CD4-positive, alpha-beta T cell (primary cell): ENCODE results near the gene NELFE. TPM values are rescaled to one million over a fixed set of nuclear protein-coding genes. Genes with fewer than 3 reads are reported as not detected.
"Not testable (repeated sequence)": the region's sequence is repeated elsewhere in the genome, so short reads cannot be mapped to it uniquely, and the experiment has no call there.

Experiments used
- ATAC-seq: fragments of 200-7000 bp; cut with Tn5 transposase; one replicate; pipeline ENCODE4 v1.10.0; 2022; ENCODE audit warnings: mild to moderate bottlenecking; ENCODE audit not compliant: poor library complexity
- CTCF ChIA-PET: fragments of 350-600 bp; sonication (Branson Sonifier 250); formaldehyde crosslinking; loops from one replicate; lab custom pipeline; 2021; ENCODE audit warnings: antibody characterized with exemption, inconsistent platforms; lab: Charles Lee
- POLR2A ChIA-PET: fragments of 350-600 bp; sonication (Branson Sonifier 250); formaldehyde crosslinking; loops from one replicate; lab custom pipeline; 2021; ENCODE audit warnings: antibody characterized with exemption, inconsistent platforms; lab: Charles Lee
- DNase-seq, 14 experiments: peaks; one replicate each; pipeline ENCODE4 v3.0.0-alpha.2; 2013 to 2020; ENCODE audit warnings: mixed read lengths in 2 of 14
- H3K27ac ChIP-seq, 2 donors: one replicate each; pipeline versions ENCODE4 v1.5.1 to v1.7.0; 2013; ENCODE audit warnings: low read length in 2 of 2, low read depth in 1 of 2, mild to moderate bottlenecking in 1 of 2
- H3K27me3 ChIP-seq, 2 experiments: 1 replicate in 1 of 2; 2 replicates in 1 of 2; pipeline versions ENCODE4 v1.6.1 to v1.7.0; 2013; ENCODE audit warnings: low read length in 2 of 2, control low read depth in 1 of 2, mild to moderate bottlenecking in 1 of 2, moderate library complexity in 1 of 2; ENCODE audit not compliant: insufficient read depth in 2 of 2, control insufficient read depth in 1 of 2
- H3K36me3 ChIP-seq: one replicate; pipeline ENCODE4 v1.6.1; 2013; ENCODE audit warnings: low read length, control low read depth; ENCODE audit not compliant: insufficient read depth
- H3K4me1 ChIP-seq: one replicate; pipeline ENCODE4 v1.6.1; 2013; ENCODE audit warnings: low read length, control low read depth; ENCODE audit not compliant: insufficient read depth
- H3K4me3 ChIP-seq: one replicate; pipeline ENCODE4 v1.5.1; 2013; ENCODE audit warnings: mild to moderate bottlenecking, low read length, moderate library complexity
- H3K9me3 ChIP-seq, 2 experiments: 1 replicate in 1 of 2; 2 replicates in 1 of 2; pipeline versions ENCODE4 v1.6.1 to v1.7.0; 2013; ENCODE audit warnings: low read length in 2 of 2, mild to moderate bottlenecking in 2 of 2, control low read depth in 1 of 2, moderate library complexity in 1 of 2; ENCODE audit not compliant: control insufficient read depth in 1 of 2, insufficient read depth in 1 of 2
- H3K27ac Mint-ChIP-seq: one replicate; pipeline ENCODE4 v1.8.0; 2020; ENCODE audit warnings: mixed read lengths
- H3K27me3 Mint-ChIP-seq: one replicate; pipeline ENCODE4 v1.8.0; 2021; ENCODE audit warnings: mixed read lengths
- H3K36me3 Mint-ChIP-seq: one replicate; pipeline ENCODE4 v1.8.0; 2021; ENCODE audit warnings: low read depth, mixed read lengths
- H3K4me1 Mint-ChIP-seq: one replicate; pipeline ENCODE4 v1.8.0; 2021; ENCODE audit warnings: low read depth, mixed read lengths
- H3K4me3 Mint-ChIP-seq: one replicate; pipeline ENCODE4 v1.8.0; 2020; ENCODE audit warnings: mild to moderate bottlenecking, mixed read lengths
- H3K9me3 Mint-ChIP-seq: one replicate; pipeline ENCODE4 v1.8.0; 2020; ENCODE audit warnings: mixed read lengths
- intact Hi-C, 2 experiments: fragments of 100-400 bp; cut with DNase I in 1 of 2; cut with micrococcal nuclease in 1 of 2; formaldehyde crosslinking; loops; one replicate each; pipeline versions ENCODE4 v1.15.1 to v1.9.0; 2023 to 2025; cut with DNase I, micrococcal nuclease
- total RNA-seq, 174 experiments: library from RNA in 2 of 174; stranded (reverse) in 2 of 174; gene quantifications; one replicate each; pipeline ENCODE4 v1.2.3 and lab custom pipeline; 2021 to 2026
- TF ChIP-seq, protein P1 (sequence below): fragments of 200-600 bp; IDR thresholded peaks from one replicate; pipeline ENCODE4 v1.8.0; 2022; ENCODE audit warnings: antibody characterized with exemption, mild to moderate bottlenecking

NELFE gene
- total RNA-seq, 2 experiments from 2014 or later: 53.8 to 58.2 TPM

DNA sequence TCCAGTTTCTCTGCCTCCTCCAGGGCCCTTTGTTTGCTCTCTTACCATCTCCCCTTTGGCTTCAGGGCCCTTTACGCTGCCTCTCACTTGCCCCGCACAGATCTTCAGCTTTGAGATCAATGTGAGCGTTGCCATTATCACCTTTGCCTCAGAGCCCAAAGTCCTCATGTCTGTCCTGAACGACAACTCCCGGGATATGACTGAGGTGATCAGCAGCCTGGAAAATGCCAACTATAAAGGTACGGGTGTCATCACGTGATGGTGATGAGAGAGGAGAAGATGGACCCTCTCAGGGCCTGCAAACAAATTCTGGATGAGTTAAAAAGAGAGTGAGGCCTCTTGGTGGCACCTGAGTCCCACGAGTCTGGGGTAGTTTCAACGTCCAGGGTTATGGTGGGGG, 22.9 kb downstream of the NELFE start:
- no peaks in the 10 kb centered on the region for H3K4me1 ChIP-seq
- Mint-ChIP-seq H3K4me1 (no peaks in the 10 kb centered on the region), H3K4me3 (no peak overlapping the region), H3K27me3 (peaks cover 10% of the 10 kb centered on the region), H3K9me3 (no peaks in the 10 kb centered on the region), H3K36me3 (no peaks in the 10 kb centered on the region), H3K27ac (no peak overlapping the region)
- no peak overlapping the region for H3K27ac ChIP-seq
- no peak overlapping the region for H3K4me3 ChIP-seq
- TF ChIP-seq, protein P1, sequence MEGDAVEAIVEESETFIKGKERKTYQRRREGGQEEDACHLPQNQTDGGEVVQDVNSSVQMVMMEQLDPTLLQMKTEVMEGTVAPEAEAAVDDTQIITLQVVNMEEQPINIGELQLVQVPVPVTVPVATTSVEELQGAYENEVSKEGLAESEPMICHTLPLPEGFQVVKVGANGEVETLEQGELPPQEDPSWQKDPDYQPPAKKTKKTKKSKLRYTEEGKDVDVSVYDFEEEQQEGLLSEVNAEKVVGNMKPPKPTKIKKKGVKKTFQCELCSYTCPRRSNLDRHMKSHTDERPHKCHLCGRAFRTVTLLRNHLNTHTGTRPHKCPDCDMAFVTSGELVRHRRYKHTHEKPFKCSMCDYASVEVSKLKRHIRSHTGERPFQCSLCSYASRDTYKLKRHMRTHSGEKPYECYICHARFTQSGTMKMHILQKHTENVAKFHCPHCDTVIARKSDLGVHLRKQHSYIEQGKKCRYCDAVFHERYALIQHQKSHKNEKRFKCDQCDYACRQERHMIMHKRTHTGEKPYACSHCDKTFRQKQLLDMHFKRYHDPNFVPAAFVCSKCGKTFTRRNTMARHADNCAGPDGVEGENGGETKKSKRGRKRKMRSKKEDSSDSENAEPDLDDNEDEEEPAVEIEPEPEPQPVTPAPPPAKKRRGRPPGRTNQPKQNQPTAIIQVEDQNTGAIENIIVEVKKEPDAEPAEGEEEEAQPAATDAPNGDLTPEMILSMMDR: no peak
- intact Hi-C loops: no loop called here
- no peak for DNase-seq
- no peaks in the 10 kb centered on the region for H3K27me3 ChIP-seq
- no peaks in the 10 kb centered on the region for H3K9me3 ChIP-seq
- POLR2A ChIA-PET: no interaction called here
- CTCF ChIA-PET: no interaction called here
- H3K36me3 ChIP-seq: no peaks in the 10 kb centered on the region
- ATAC-seq: no peak

DNA sequence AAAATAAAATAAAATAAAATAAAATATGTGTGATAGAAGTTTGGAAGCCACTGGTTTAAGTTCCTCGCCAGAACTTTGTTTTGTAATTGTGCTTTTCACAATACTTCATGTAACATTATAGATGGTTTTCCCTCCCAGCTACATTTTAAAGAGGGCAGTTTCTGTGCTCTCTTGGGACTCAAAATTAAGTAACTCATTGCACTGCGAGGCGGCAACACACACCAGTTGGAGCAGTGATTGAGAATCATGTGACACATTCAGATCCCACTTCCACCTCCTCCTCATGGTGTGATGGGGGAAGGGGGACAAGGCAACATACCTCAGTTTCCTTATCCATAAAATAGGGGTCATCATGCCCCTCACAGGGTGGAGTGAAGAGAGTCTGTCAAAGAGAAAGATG, 23.8 kb downstream of the NELFE start:
- H3K4me3 ChIP-seq: no peak overlapping the region
- H3K27me3 ChIP-seq: no peaks in the 10 kb centered on the region
- H3K36me3 Mint-ChIP-seq: no peaks in the 10 kb centered on the region
- H3K9me3 ChIP-seq: no peaks in the 10 kb centered on the region
- ChIA-PET CTCF (no interaction called here), POLR2A (no interaction called here)
- H3K4me3 Mint-ChIP-seq: no peak overlapping the region
- no peak overlapping the region for H3K27ac ChIP-seq
- TF ChIP-seq, protein P1: no peak
- DNase-seq (no peak), ATAC-seq (no peak)
- H3K4me1 ChIP-seq: no peaks in the 10 kb centered on the region
- no peaks in the 10 kb centered on the region for H3K36me3 ChIP-seq
- no peaks in the 10 kb centered on the region for H3K4me1 Mint-ChIP-seq
- H3K27ac Mint-ChIP-seq: no peak overlapping the region
- no peaks in the 10 kb centered on the region for H3K9me3 Mint-ChIP-seq
- peaks cover 5% of the 10 kb centered on the region for H3K27me3 Mint-ChIP-seq
- intact Hi-C loops: no loop called here

DNA sequence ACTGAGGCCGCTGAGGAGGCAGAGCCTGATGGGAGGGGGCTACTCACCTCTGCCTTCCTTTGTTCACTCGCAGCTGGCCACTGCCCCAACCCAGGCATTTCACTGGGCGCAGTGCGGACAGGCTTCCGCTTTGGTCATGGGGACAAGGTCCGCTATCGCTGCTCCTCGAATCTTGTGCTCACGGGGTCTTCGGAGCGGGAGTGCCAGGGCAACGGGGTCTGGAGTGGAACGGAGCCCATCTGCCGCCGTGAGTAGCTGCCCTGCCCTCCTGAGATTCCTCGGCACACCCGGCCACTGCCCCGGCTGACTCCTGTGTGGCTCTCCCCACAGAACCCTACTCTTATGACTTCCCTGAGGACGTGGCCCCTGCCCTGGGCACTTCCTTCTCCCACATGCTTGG, 25.2 kb downstream of the NELFE start:
- Mint-ChIP-seq H3K36me3 (no peaks in the 10 kb centered on the region), H3K4me1 (no peaks in the 10 kb centered on the region), H3K27me3 (peaks cover 5% of the 10 kb centered on the region), H3K27ac (no peak overlapping the region), H3K9me3 (no peaks in the 10 kb centered on the region), H3K4me3 (no peak overlapping the region)
- ChIA-PET POLR2A (no interaction called here), CTCF (no interaction called here)
- intact Hi-C loops: no loop called here
- no peaks in the 10 kb centered on the region for H3K27me3 ChIP-seq
- H3K27ac ChIP-seq: no peak overlapping the region
- TF ChIP-seq, protein P1: no peak
- H3K4me1 ChIP-seq: no peaks in the 10 kb centered on the region
- no peak for DNase-seq
- H3K9me3 ChIP-seq: no peaks in the 10 kb centered on the region
- ATAC-seq: no peak
- no peak overlapping the region for H3K4me3 ChIP-seq
- no peaks in the 10 kb centered on the region for H3K36me3 ChIP-seq

DNA sequence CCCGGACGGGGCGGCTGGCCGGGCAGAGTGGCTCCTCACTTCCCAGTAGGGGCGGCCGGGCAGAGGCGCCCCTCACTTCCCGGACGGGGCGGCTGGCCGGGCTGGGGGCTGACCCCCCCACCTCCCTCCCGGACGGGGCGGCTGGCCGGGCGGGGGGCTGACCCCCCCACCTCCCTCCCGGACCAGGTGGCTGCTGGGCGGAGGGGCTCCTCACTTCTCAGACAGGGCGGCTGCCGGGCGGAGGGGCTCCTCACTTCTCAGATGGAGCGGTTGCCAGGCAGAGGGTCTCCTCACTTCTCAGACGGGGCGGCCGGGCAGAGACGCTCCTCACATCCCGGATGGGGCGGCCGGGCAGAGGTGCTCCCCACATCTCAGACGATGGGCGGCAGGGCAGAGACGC, 26.6 kb downstream of the NELFE start:
- H3K27ac ChIP-seq, H3K9me3 ChIP-seq, H3K36me3 ChIP-seq, CTCF ChIA-PET, H3K4me1 ChIP-seq, DNase-seq, ATAC-seq, H3K27me3 ChIP-seq, H3K27ac Mint-ChIP-seq, intact Hi-C loops, H3K4me3 ChIP-seq, H3K27me3 Mint-ChIP-seq, H3K4me1 Mint-ChIP-seq, H3K36me3 Mint-ChIP-seq, H3K4me3 Mint-ChIP-seq, H3K9me3 Mint-ChIP-seq, POLR2A ChIA-PET: not testable (repeated sequence)
